OCI-LY7 (cell line): ENCODE measurements around the gene PODN. TPM values are rescaled to one million over a fixed set of nuclear protein-coding genes. Genes with fewer than 3 reads are reported as not detected.

ENCODE experiments used
- BruUV-seq: library from RNA; stranded (reverse); fragments of 400-500 nt; replicated peaks from 2 replicates; lab custom pipeline; 2021; lab: Mats Ljungman, UMichigan
- CTCF ChIA-PET: fragments of 300-600 bp; sonication (Branson Sonifier 250); formaldehyde crosslinking; loops from one replicate; lab custom pipeline; 2022; ENCODE audit warnings: antibody characterized with exemption; ENCODE audit not compliant: unreplicated experiment; lab: Charles Lee
- POLR2A ChIA-PET: fragments of 300-600 bp; sonication (Branson Sonifier 250); formaldehyde crosslinking; loops from one replicate; lab custom pipeline; 2022; ENCODE audit warnings: antibody characterized with exemption; lab: Charles Lee
- DNase-seq: peaks from one replicate; pipeline ENCODE4 v3.0.0-alpha.2; 2015; ENCODE audit warnings: low spot score
- H2AFZ ChIP-seq: fragments of 200-600 bp; sonication (generic), shearing (Covaris generic); 2 replicates; pipeline ENCODE4 v1.6.1; 2014; ENCODE audit warnings: mild to moderate bottlenecking, antibody characterized with exemption, low read length, moderate library complexity
- H3K27ac ChIP-seq: fragments of 200-600 bp; sonication (generic); 2 replicates; pipeline ENCODE4 v1.5.1; 2014; ENCODE audit warnings: mixed run types, low read depth, mild to moderate bottlenecking, moderate library complexity, low read length, inconsistent platforms; ENCODE audit not compliant: poor library complexity, severe bottlenecking
- H3K36me3 ChIP-seq: fragments of 200-600 bp; sonication (generic); 2 replicates; pipeline ENCODE4 v1.6.1; 2014; ENCODE audit warnings: mild to moderate bottlenecking, antibody characterized with exemption, low read length, moderate library complexity, mixed read lengths; ENCODE audit not compliant: insufficient read depth
- H3K4me1 ChIP-seq: fragments of 200-600 bp; sonication (generic); 2 replicates; pipeline ENCODE4 v1.5.1; 2014; ENCODE audit warnings: mild to moderate bottlenecking, low read length; ENCODE audit not compliant: insufficient read depth, poor library complexity, severe bottlenecking
- H3K4me2 ChIP-seq: fragments of 200-600 bp; sonication (generic); 2 replicates; pipeline ENCODE4 v1.6.1; 2014; ENCODE audit warnings: mild to moderate bottlenecking, low read length
- H3K4me3 ChIP-seq: fragments of 200-600 bp; sonication (generic); 2 replicates; pipeline ENCODE4 v1.5.1; 2014; ENCODE audit warnings: mild to moderate bottlenecking, low read depth, low read length; ENCODE audit not compliant: poor library complexity, severe bottlenecking
- H3K79me2 ChIP-seq: fragments of 200-600 bp; sonication (generic); 2 replicates; pipeline ENCODE4 v1.6.1; 2016; ENCODE audit warnings: low read depth, mild to moderate bottlenecking, low read length, moderate library complexity, mixed read lengths; ENCODE audit not compliant: insufficient read depth
- H3K9me2 ChIP-seq: fragments of 200-600 bp; sonication (generic); 2 replicates; pipeline ENCODE4 v1.6.1; 2016; ENCODE audit warnings: mild to moderate bottlenecking, low read length, mixed read lengths; ENCODE audit not compliant: insufficient read depth
- H3K9me3 ChIP-seq: fragments of 200-600 bp; sonication (generic); 2 replicates; pipeline ENCODE4 v1.6.1; 2014; ENCODE audit warnings: mild to moderate bottlenecking, mixed run types, low read length, mixed read lengths
- H4K20me1 ChIP-seq: fragments of 200-600 bp; sonication (generic); 2 replicates; pipeline ENCODE4 v1.6.1; 2014; ENCODE audit warnings: mild to moderate bottlenecking, antibody characterized with exemption, low read length, moderate library complexity, mixed read lengths; ENCODE audit not compliant: insufficient read depth
- EZH2phosphoT487 ChIP-seq: fragments of 200-600 bp; sonication (generic); IDR thresholded peaks from 2 replicates; pipeline ENCODE4 v1.6.1; 2018; ENCODE audit warnings: low read depth, borderline replicate concordance, mild to moderate bottlenecking, mixed run types, antibody characterized with exemption, low read length, moderate library complexity, mixed read lengths
- intact Hi-C: fragments of 100-400 bp; cut with micrococcal nuclease; formaldehyde crosslinking; loops from one replicate; pipeline ENCODE4 v1.10.0; 2022; ENCODE audit not compliant: unreplicated experiment
- total RNA-seq, 2 experiments: library from RNA; depleted of rRNA in 1 of 2; stranded (reverse); fragments of >200 nt in 1 of 2; shearing (Covaris generic) in 1 of 2; gene quantifications; 2 replicates each; pipeline ENCODE4 v1.2.3, GENCODE V29; 2014 to 2022
- TF ChIP-seq, protein P1 (sequence below): fragments of 200-600 bp; sonication (generic); conservative IDR thresholded peaks from 2 replicates; pipeline ENCODE4 v1.5.1; 2014; ENCODE audit warnings: mild to moderate bottlenecking, antibody characterized with exemption, low read length, moderate library complexity, mixed read lengths

PODN gene
- total RNA-seq, 2 experiments from 2014 or later, result not detected

DNA sequence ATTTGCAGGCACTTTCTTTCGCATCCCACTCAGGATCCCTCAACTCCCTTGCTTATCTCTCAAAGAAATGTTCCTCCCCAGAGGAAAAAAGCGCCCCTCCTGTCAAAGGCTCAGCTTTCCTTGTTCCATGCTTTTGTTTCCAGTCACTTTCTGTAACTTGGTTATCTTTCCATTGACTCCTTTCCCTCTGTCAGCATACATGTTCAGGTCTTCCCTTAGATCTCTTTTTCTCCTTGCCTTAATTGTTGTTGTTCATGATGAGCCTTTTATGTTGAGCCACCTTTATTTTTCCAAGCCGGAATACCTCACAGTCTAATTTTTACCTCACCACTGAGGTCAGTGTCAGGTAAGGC, 46.5 kb upstream of the PODN start:
- no peaks in the 10 kb centered on the region for H4K20me1 ChIP-seq
- H2AFZ ChIP-seq, result peak overlapping the region; percentile 93; the same call in 1 of the 2 replicates
- peak overlapping the region; percentile 80 for H3K4me3 ChIP-seq
- ChIA-PET CTCF (no interaction called here), POLR2A (interaction anchor here (0.6 to 1.8 kb wide), 7 partner anchors 12 to 1744 kb away, joined by 3 to 6 read pairs (median 4); partner anchors contain the start of gene ORC1)
- H3K36me3 ChIP-seq, result peaks cover 7% of the 10 kb centered on the region; the same call in 1 of the 2 replicates
- H3K9me3 ChIP-seq, result no peaks in the 10 kb centered on the region
- BruUV-seq, result no TSS peak
- H3K79me2 ChIP-seq, result peaks cover 26% of the 10 kb centered on the region; the same call in 1 of the 2 replicates
- peak overlapping the region; percentile 91 for H3K4me2 ChIP-seq
- intact Hi-C loops, result loop anchor here (10.0 kb wide), 1 partner anchor 311 kb away; no protein-coding TSS in a partner anchor
- DNase-seq, result no peak
- TF ChIP-seq EZH2phosphoT487, result no peak
- TF ChIP-seq, protein P1, sequence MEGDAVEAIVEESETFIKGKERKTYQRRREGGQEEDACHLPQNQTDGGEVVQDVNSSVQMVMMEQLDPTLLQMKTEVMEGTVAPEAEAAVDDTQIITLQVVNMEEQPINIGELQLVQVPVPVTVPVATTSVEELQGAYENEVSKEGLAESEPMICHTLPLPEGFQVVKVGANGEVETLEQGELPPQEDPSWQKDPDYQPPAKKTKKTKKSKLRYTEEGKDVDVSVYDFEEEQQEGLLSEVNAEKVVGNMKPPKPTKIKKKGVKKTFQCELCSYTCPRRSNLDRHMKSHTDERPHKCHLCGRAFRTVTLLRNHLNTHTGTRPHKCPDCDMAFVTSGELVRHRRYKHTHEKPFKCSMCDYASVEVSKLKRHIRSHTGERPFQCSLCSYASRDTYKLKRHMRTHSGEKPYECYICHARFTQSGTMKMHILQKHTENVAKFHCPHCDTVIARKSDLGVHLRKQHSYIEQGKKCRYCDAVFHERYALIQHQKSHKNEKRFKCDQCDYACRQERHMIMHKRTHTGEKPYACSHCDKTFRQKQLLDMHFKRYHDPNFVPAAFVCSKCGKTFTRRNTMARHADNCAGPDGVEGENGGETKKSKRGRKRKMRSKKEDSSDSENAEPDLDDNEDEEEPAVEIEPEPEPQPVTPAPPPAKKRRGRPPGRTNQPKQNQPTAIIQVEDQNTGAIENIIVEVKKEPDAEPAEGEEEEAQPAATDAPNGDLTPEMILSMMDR, result no peak
- H3K4me1 ChIP-seq, result peaks cover 18% of the 10 kb centered on the region
- peak overlapping the region; percentile 35 for H3K27ac ChIP-seq
- no peaks in the 10 kb centered on the region for H3K9me2 ChIP-seq

DNA sequence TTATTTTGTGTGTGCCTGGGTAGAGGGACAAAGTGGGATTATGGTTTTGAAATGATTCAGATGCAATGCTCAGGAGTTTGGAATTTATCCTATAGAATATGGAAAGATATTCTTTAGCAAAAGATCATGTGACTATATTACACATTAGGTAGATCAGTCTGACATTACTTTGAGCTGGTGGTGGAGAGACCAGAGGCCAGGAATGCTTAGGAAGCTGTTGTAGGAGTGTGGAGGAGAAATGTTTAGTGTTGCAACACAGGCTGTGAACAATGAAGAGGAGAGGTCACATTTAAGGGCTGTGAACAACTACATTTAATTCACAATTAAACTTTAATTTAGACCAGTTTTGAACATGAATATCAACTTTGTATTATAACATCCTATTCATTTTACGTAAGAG, 45.3 kb upstream of the PODN start:
- H3K9me2 ChIP-seq, result no peaks in the 10 kb centered on the region
- H3K9me3 ChIP-seq, result no peaks in the 10 kb centered on the region
- intact Hi-C loops, result loop anchor here (10.0 kb wide), 1 partner anchor 312 kb away; no protein-coding TSS in a partner anchor
- H4K20me1 ChIP-seq, result no peaks in the 10 kb centered on the region
- H2AFZ ChIP-seq, result no peak overlapping the region
- H3K36me3 ChIP-seq, result peaks cover 7% of the 10 kb centered on the region; the same call in 1 of the 2 replicates
- no peak for DNase-seq
- ChIA-PET POLR2A (interaction anchor here (1.1 kb wide), 1 partner anchor 221 kb away, joined by 3 read pairs; no protein-coding TSS in a partner anchor), CTCF (no interaction called here)
- H3K4me3 ChIP-seq, result peak overlapping the region; percentile 80
- no peak overlapping the region for H3K27ac ChIP-seq
- H3K79me2 ChIP-seq, result peaks cover 26% of the 10 kb centered on the region; the same call in 1 of the 2 replicates
- peaks cover 18% of the 10 kb centered on the region for H3K4me1 ChIP-seq
- BruUV-seq, result no TSS peak
- peak overlapping the region; percentile 91 for H3K4me2 ChIP-seq
- TF ChIP-seq, protein P1, result no peak
- no peak for TF ChIP-seq EZH2phosphoT487

DNA sequence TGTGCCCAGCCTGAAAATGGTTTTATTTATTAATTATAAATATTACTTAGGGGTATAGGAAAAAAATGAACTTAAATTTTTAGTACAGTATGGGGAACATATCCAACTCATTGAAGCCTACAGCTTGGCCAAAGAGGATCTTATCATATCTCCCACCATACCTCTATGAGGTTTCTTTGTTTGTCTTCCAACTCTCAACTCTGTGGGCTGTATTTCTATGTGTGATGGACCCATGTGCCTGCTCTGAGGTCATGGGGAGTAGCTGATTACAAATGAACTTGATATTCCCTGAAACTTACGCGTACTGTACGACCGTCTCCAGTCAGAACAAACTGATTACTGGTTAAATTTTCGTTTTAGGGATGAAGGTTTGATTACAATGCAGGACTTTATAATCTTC, 41.4 kb upstream of the PODN start:
- Histone ChIP-seq H3K4me2 (no peak overlapping the region), H3K4me3 (no peak overlapping the region), H4K20me1 (no peaks in the 10 kb centered on the region), H2AFZ (no peak overlapping the region), H3K9me3 (no peaks in the 10 kb centered on the region), H3K27ac (no peak overlapping the region), H3K4me1 (peaks cover 12% of the 10 kb centered on the region), H3K79me2 (peaks cover 19% of the 10 kb centered on the region; the same call in 1 of the 2 replicates), H3K9me2 (no peaks in the 10 kb centered on the region), H3K36me3 (peaks cover 7% of the 10 kb centered on the region; the same call in 1 of the 2 replicates)
- BruUV-seq, result no TSS peak
- POLR2A ChIA-PET, result interaction anchor here (0.5 kb wide), 1 partner anchor 262 kb away, joined by 5 read pairs; no protein-coding TSS in a partner anchor
- no peak for TF ChIP-seq EZH2phosphoT487
- TF ChIP-seq, protein P1, result no peak
- no peak for DNase-seq
- CTCF ChIA-PET, result no interaction called here
- intact Hi-C loops, result no loop called here
